Liver (tissue), 9 donors: ENCODE results near the gene PLA2G6. TPM values are rescaled to one million over a fixed set of nuclear protein-coding genes. Genes with fewer than 3 reads are reported as not detected.

Experiments used
- DNase-seq: peaks from one replicate; pipeline ENCODE4 v3.0.0-alpha.2; 2017; ENCODE audit warnings: low spot score
- H3K27ac ChIP-seq, 2 donors: one replicate each; pipeline ENCODE4 v1.7.0; 2013; ENCODE audit warnings: inconsistent platforms in 2 of 2, low read length in 2 of 2, control low read depth in 1 of 2, low read depth in 1 of 2, mild to moderate bottlenecking in 1 of 2
- H3K27me3 ChIP-seq, 4 donors: one replicate each; pipeline versions ENCODE4 v1.6.1 to v1.7.0; 2013; ENCODE audit warnings: low read length in 3 of 4, inconsistent platforms in 1 of 4, mild to moderate bottlenecking in 1 of 4, moderate library complexity in 1 of 4; ENCODE audit not compliant: control insufficient read depth in 4 of 4, insufficient read depth in 4 of 4
- H3K36me3 ChIP-seq, 4 donors: one replicate each; pipeline versions ENCODE4 v1.6.1 to v1.7.0; 2013; ENCODE audit warnings: low read length in 3 of 4, mild to moderate bottlenecking in 3 of 4, low read depth in 1 of 4, moderate library complexity in 1 of 4; ENCODE audit not compliant: control insufficient read depth in 4 of 4, insufficient read depth in 3 of 4
- H3K4me1 ChIP-seq, 4 donors: one replicate each; pipeline versions ENCODE4 v1.6.1 to v1.7.0; 2013; ENCODE audit warnings: low read length in 3 of 4, mild to moderate bottlenecking in 3 of 4, moderate library complexity in 1 of 4; ENCODE audit not compliant: control insufficient read depth in 4 of 4, insufficient read depth in 4 of 4
- H3K4me3 ChIP-seq, 3 donors: one replicate each; pipeline versions ENCODE4 v1.6.1 to v1.7.0; 2013; ENCODE audit warnings: low read length in 3 of 3, control low read depth in 1 of 3, low read depth in 1 of 3, mild to moderate bottlenecking in 1 of 3
- H3K9ac ChIP-seq, 2 donors: one replicate each; pipeline ENCODE4 v1.7.0; 2013; ENCODE audit warnings: low read length in 2 of 2, mild to moderate bottlenecking in 2 of 2, moderate library complexity in 2 of 2, control low read depth in 1 of 2, low read depth in 1 of 2
- H3K9me3 ChIP-seq, 4 donors: one replicate each; pipeline versions ENCODE4 v1.6.1 to v1.7.0; 2013; ENCODE audit warnings: low read length in 3 of 4; ENCODE audit not compliant: control insufficient read depth in 4 of 4
- ATF3 ChIP-seq: IDR thresholded peaks from 2 replicates; pipeline ENCODE4 v1.6.1; 2016; ENCODE audit warnings: antibody characterized with exemption
- CTCF ChIP-seq: fragments of 150-350 bp; IDR thresholded peaks from 2 replicates; pipeline ENCODE4 v1.5.1; 2017; ENCODE audit warnings: improper control_type of control experiment, low read depth, low read length; ENCODE audit not compliant: missing input control
- EGR1 ChIP-seq, 2 donors: IDR thresholded peaks; 2 replicates each; pipeline ENCODE4 v1.6.1; 2016 to 2018; ENCODE audit warnings: antibody characterized with exemption in 2 of 2, low read depth in 2 of 2
- FOXA2 ChIP-seq: IDR thresholded peaks from 2 replicates; pipeline ENCODE4 v1.6.1; 2016; ENCODE audit warnings: antibody characterized with exemption
- GABPA ChIP-seq, 2 donors: IDR thresholded peaks in 1 of 2; conservative IDR thresholded peaks in 1 of 2; 2 replicates each; pipeline ENCODE4 v1.6.1; 2016; ENCODE audit warnings: antibody characterized with exemption in 2 of 2, mild to moderate bottlenecking in 1 of 2, moderate library complexity in 1 of 2
- HNF4G ChIP-seq: IDR thresholded peaks from 2 replicates; pipeline ENCODE4 v1.6.1; 2016; ENCODE audit warnings: antibody characterized with exemption
- JUND ChIP-seq, 2 donors: IDR thresholded peaks; 2 replicates each; pipeline ENCODE4 v1.6.1; 2016; ENCODE audit warnings: antibody characterized with exemption in 2 of 2
- MAX ChIP-seq: IDR thresholded peaks from 2 replicates; pipeline ENCODE4 v1.6.1; 2016; ENCODE audit warnings: antibody characterized with exemption
- NR2F2 ChIP-seq: IDR thresholded peaks from 2 replicates; pipeline ENCODE4 v1.6.1; 2016; ENCODE audit warnings: antibody characterized with exemption
- RAD21 ChIP-seq, 2 donors: IDR thresholded peaks; 2 replicates each; pipeline ENCODE4 v1.6.1; 2016; ENCODE audit warnings: antibody characterized with exemption in 2 of 2, mild to moderate bottlenecking in 2 of 2
- REST ChIP-seq: IDR thresholded peaks from 2 replicates; pipeline ENCODE4 v1.6.1; 2016; ENCODE audit warnings: antibody characterized with exemption, mild to moderate bottlenecking
- TAF1 ChIP-seq: conservative IDR thresholded peaks from 2 replicates; pipeline ENCODE4 v1.6.1; 2016; ENCODE audit warnings: antibody characterized with exemption, mild to moderate bottlenecking
- YY1 ChIP-seq: IDR thresholded peaks from 2 replicates; pipeline ENCODE4 v1.6.1; 2016; ENCODE audit warnings: antibody characterized with exemption, mild to moderate bottlenecking
- ZBTB33 ChIP-seq: IDR thresholded peaks from 2 replicates; pipeline ENCODE4 v1.6.1; 2016; ENCODE audit warnings: antibody characterized with exemption
- WGBS: extraction: QIAGEN DNeasy Blood & Tissue Kit; methylation state at CpG from one replicate; pipeline ENCODE4 v1.1.7; 2013; 5-methylcytosine and 5-hydroxymethylcytosine counted together
- polyA plus RNA-seq, 2 donors: library from polyadenylated mRNA; stranded (reverse) in 1 of 2; unstranded in 1 of 2; fragments of 200-250 nt in 1 of 2; fragments of >200 nt in 1 of 2; fragmentation: Nextera tagmentation in 1 of 2; extraction: Ambion mirVana in 1 of 2; gene quantifications; one replicate each; pipeline versions ENCODE4 v1.2.1 to v1.2.3, GENCODE V29; 2013 to 2015
- total RNA-seq, 2 donors: library from RNA; depleted of rRNA; stranded (reverse); fragments of >200 nt; gene quantifications; one replicate each; pipeline ENCODE4 v1.2.3, GENCODE V29; 2014
- donor health status: healthy.
- donor health status: healthy.
- donor health status: healthy.
- donor health status: healthy.
- donor health status: healthy.

The PLA2G6 gene
- total and polyA plus RNA-seq, 4 donors, result 5.7 to 9.0 (median 7.2) TPM

GRCh38 chr22:38162881-38163843, 18.5 kb downstream of the PLA2G6 start:
- Histone ChIP-seq H3K9ac (peak overlapping the region in 1 of 2 donors; percentile 1), H3K4me3 (no peak overlapping the region), H3K27me3 (no peaks in the 10 kb centered on the region), H3K27ac (peak overlapping the region; percentile 73 to 84), H3K9me3 (no peaks in the 10 kb centered on the region), H3K36me3 (no peaks in the 10 kb centered on the region), H3K4me1 (peaks cover 14 to 34% (median 26%) of the 10 kb centered on the region in 4 donors)
- 72% methylated on average over 14 of the region's 14 CpGs for WGBS
- no peak for TF ChIP-seq YY1
- TF ChIP-seq GABPA (IDR thresholded peaks at IDR 0.05 in 1 of 2, conservative IDR thresholded peaks at IDR 0.05 in 1 of 2), result no peak
- TF ChIP-seq TAF1, result no peak
- no peak for TF ChIP-seq JUND (IDR thresholded peaks at IDR 0.05)
- no peak for TF ChIP-seq REST
- no peak for TF ChIP-seq FOXA2
- TF ChIP-seq MAX, result no peak
- no peak for TF ChIP-seq ATF3
- TF ChIP-seq CTCF, result no peak
- no peak for TF ChIP-seq ZBTB33
- TF ChIP-seq HNF4G, result no peak
- TF ChIP-seq EGR1 (IDR thresholded peaks at IDR 0.05; ENCODE audit: low read depth in 2 of 2), result no peak
- TF ChIP-seq RAD21 (IDR thresholded peaks at IDR 0.05), result no peak
- TF ChIP-seq NR2F2, result no peak
- no peak for DNase-seq
